Liver (tissue), 9 donors: ENCODE data around the gene CAPN15. TPM values are rescaled to one million over a fixed set of nuclear protein-coding genes. Genes with fewer than 3 reads are reported as not detected.

Source experiments
- DNase-seq: peaks from one replicate; pipeline ENCODE4 v3.0.0-alpha.2; 2017; ENCODE audit warnings: low spot score
- H3K27ac ChIP-seq, 2 donors: one replicate each; pipeline ENCODE4 v1.7.0; 2013; ENCODE audit warnings: inconsistent platforms in 2 of 2, low read length in 2 of 2, control low read depth in 1 of 2, low read depth in 1 of 2, mild to moderate bottlenecking in 1 of 2
- H3K27me3 ChIP-seq, 4 donors: one replicate each; pipeline versions ENCODE4 v1.6.1 to v1.7.0; 2013; ENCODE audit warnings: low read length in 3 of 4, inconsistent platforms in 1 of 4, mild to moderate bottlenecking in 1 of 4, moderate library complexity in 1 of 4; ENCODE audit not compliant: control insufficient read depth in 4 of 4, insufficient read depth in 4 of 4
- H3K36me3 ChIP-seq, 4 donors: one replicate each; pipeline versions ENCODE4 v1.6.1 to v1.7.0; 2013; ENCODE audit warnings: low read length in 3 of 4, mild to moderate bottlenecking in 3 of 4, low read depth in 1 of 4, moderate library complexity in 1 of 4; ENCODE audit not compliant: control insufficient read depth in 4 of 4, insufficient read depth in 3 of 4
- H3K4me1 ChIP-seq, 4 donors: one replicate each; pipeline versions ENCODE4 v1.6.1 to v1.7.0; 2013; ENCODE audit warnings: low read length in 3 of 4, mild to moderate bottlenecking in 3 of 4, moderate library complexity in 1 of 4; ENCODE audit not compliant: control insufficient read depth in 4 of 4, insufficient read depth in 4 of 4
- H3K4me3 ChIP-seq, 3 donors: one replicate each; pipeline versions ENCODE4 v1.6.1 to v1.7.0; 2013; ENCODE audit warnings: low read length in 3 of 3, control low read depth in 1 of 3, low read depth in 1 of 3, mild to moderate bottlenecking in 1 of 3
- H3K9ac ChIP-seq, 2 donors: one replicate each; pipeline ENCODE4 v1.7.0; 2013; ENCODE audit warnings: low read length in 2 of 2, mild to moderate bottlenecking in 2 of 2, moderate library complexity in 2 of 2, control low read depth in 1 of 2, low read depth in 1 of 2
- H3K9me3 ChIP-seq, 4 donors: one replicate each; pipeline versions ENCODE4 v1.6.1 to v1.7.0; 2013; ENCODE audit warnings: low read length in 3 of 4; ENCODE audit not compliant: control insufficient read depth in 4 of 4
- ATF3 ChIP-seq: IDR thresholded peaks from 2 replicates; pipeline ENCODE4 v1.6.1; 2016; ENCODE audit warnings: antibody characterized with exemption
- CTCF ChIP-seq: fragments of 150-350 bp; IDR thresholded peaks from 2 replicates; pipeline ENCODE4 v1.5.1; 2017; ENCODE audit warnings: improper control_type of control experiment, low read depth, low read length; ENCODE audit not compliant: missing input control
- EGR1 ChIP-seq, 2 donors: IDR thresholded peaks; 2 replicates each; pipeline ENCODE4 v1.6.1; 2016 to 2018; ENCODE audit warnings: antibody characterized with exemption in 2 of 2, low read depth in 2 of 2
- FOXA1 ChIP-seq: IDR thresholded peaks from 2 replicates; pipeline ENCODE4 v1.6.1; 2016; ENCODE audit warnings: antibody characterized with exemption
- FOXA2 ChIP-seq: IDR thresholded peaks from 2 replicates; pipeline ENCODE4 v1.6.1; 2016; ENCODE audit warnings: antibody characterized with exemption
- GABPA ChIP-seq, 2 donors: IDR thresholded peaks in 1 of 2; conservative IDR thresholded peaks in 1 of 2; 2 replicates each; pipeline ENCODE4 v1.6.1; 2016; ENCODE audit warnings: antibody characterized with exemption in 2 of 2, mild to moderate bottlenecking in 1 of 2, moderate library complexity in 1 of 2
- HNF4A ChIP-seq, 2 donors: conservative IDR thresholded peaks; 2 replicates each; pipeline ENCODE4 v1.6.1; 2016; ENCODE audit warnings: antibody characterized with exemption in 2 of 2, mild to moderate bottlenecking in 2 of 2
- HNF4G ChIP-seq: IDR thresholded peaks from 2 replicates; pipeline ENCODE4 v1.6.1; 2016; ENCODE audit warnings: antibody characterized with exemption
- JUND ChIP-seq, 2 donors: IDR thresholded peaks; 2 replicates each; pipeline ENCODE4 v1.6.1; 2016; ENCODE audit warnings: antibody characterized with exemption in 2 of 2
- MAX ChIP-seq: IDR thresholded peaks from 2 replicates; pipeline ENCODE4 v1.6.1; 2016; ENCODE audit warnings: antibody characterized with exemption
- NR2F2 ChIP-seq: IDR thresholded peaks from 2 replicates; pipeline ENCODE4 v1.6.1; 2016; ENCODE audit warnings: antibody characterized with exemption
- RAD21 ChIP-seq, 2 donors: IDR thresholded peaks; 2 replicates each; pipeline ENCODE4 v1.6.1; 2016; ENCODE audit warnings: antibody characterized with exemption in 2 of 2, mild to moderate bottlenecking in 2 of 2
- REST ChIP-seq: IDR thresholded peaks from 2 replicates; pipeline ENCODE4 v1.6.1; 2016; ENCODE audit warnings: antibody characterized with exemption, mild to moderate bottlenecking
- RXRA ChIP-seq, 2 donors: IDR thresholded peaks; 2 replicates each; pipeline ENCODE4 v1.6.1; 2017 to 2018; ENCODE audit warnings: antibody characterized with exemption in 2 of 2, mild to moderate bottlenecking in 1 of 2
- SP1 ChIP-seq: IDR thresholded peaks from 2 replicates; pipeline ENCODE4 v1.6.1; 2018; ENCODE audit warnings: antibody characterized with exemption, mild to moderate bottlenecking
- TAF1 ChIP-seq: conservative IDR thresholded peaks from 2 replicates; pipeline ENCODE4 v1.6.1; 2016; ENCODE audit warnings: antibody characterized with exemption, mild to moderate bottlenecking
- ZBTB33 ChIP-seq: IDR thresholded peaks from 2 replicates; pipeline ENCODE4 v1.6.1; 2016; ENCODE audit warnings: antibody characterized with exemption
- WGBS: extraction: QIAGEN DNeasy Blood & Tissue Kit; methylation state at CpG from one replicate; pipeline ENCODE4 v1.1.7; 2013; 5-methylcytosine and 5-hydroxymethylcytosine counted together
- polyA plus RNA-seq, 2 donors: library from polyadenylated mRNA; stranded (reverse) in 1 of 2; unstranded in 1 of 2; fragments of 200-250 nt in 1 of 2; fragments of >200 nt in 1 of 2; fragmentation: Nextera tagmentation in 1 of 2; extraction: Ambion mirVana in 1 of 2; gene quantifications; one replicate each; pipeline versions ENCODE4 v1.2.1 to v1.2.3, GENCODE V29; 2013 to 2015
- total RNA-seq, 2 donors: library from RNA; depleted of rRNA; stranded (reverse); fragments of >200 nt; gene quantifications; one replicate each; pipeline ENCODE4 v1.2.3, GENCODE V29; 2014
- donor health status: healthy.
- donor health status: healthy.
- donor health status: healthy.
- donor health status: healthy.
- donor health status: healthy.

CAPN15 gene
- total and polyA plus RNA-seq, 4 donors = 5.9 to 37.2 (median 21.6) TPM

- no peak overlapping the region for H3K4me3 ChIP-seq
- H3K9ac ChIP-seq = no peak overlapping the region
- no peak overlapping the region for H3K27ac ChIP-seq
- H3K9me3 ChIP-seq = no peaks in the 10 kb centered on the region
- H3K36me3 ChIP-seq = peaks cover 0 to 24% (median 12%) of the 10 kb centered on the region in 4 donors
- 97% methylated on average over 28 of the region's 28 CpGs for WGBS
- TF ChIP-seq ATF3 (no peak), TAF1 (no peak), EGR1 (IDR thresholded peaks at IDR 0.05; ENCODE audit: low read depth in 2 of 2) (no peak), NR2F2 (no peak), HNF4A (conservative IDR thresholded peaks at IDR 0.05) (no peak), HNF4G (no peak), MAX (no peak), SP1 (no peak), GABPA (IDR thresholded peaks at IDR 0.05 in 1 of 2, conservative IDR thresholded peaks at IDR 0.05 in 1 of 2) (no peak), FOXA2 (no peak), REST (no peak), JUND (IDR thresholded peaks at IDR 0.05) (no peak), ZBTB33 (no peak), CTCF (no peak), RXRA (IDR thresholded peaks at IDR 0.05) (no peak)
- peaks cover 0 to 2% (median under 1%) of the 10 kb centered on the region in 4 donors for H3K4me1 ChIP-seq
- DNase-seq = no peak
- no peaks in the 10 kb centered on the region for H3K27me3 ChIP-seq
These were observed 23.7 kb downstream of the CAPN15 start for GRCh38 chr16:551210-551609.

GRCh38 chr16:552171-552570 is 24.7 kb downstream of the CAPN15 start:
- DNase-seq = no peak
- WGBS = over 99% methylated on average over 35 of the region's 35 CpGs
- TF ChIP-seq FOXA1 (no peak), HNF4G (no peak), FOXA2 (no peak), RAD21 (IDR thresholded peaks at IDR 0.05) (no peak), RXRA (IDR thresholded peaks at IDR 0.05) (no peak), JUND (IDR thresholded peaks at IDR 0.05) (no peak), GABPA (IDR thresholded peaks at IDR 0.05 in 1 of 2, conservative IDR thresholded peaks at IDR 0.05 in 1 of 2) (no peak), ATF3 (no peak), NR2F2 (no peak), REST (no peak), EGR1 (IDR thresholded peaks at IDR 0.05; ENCODE audit: low read depth in 2 of 2) (no peak), ZBTB33 (no peak)

More at GRCh38 chr16:552171-552570, 24.7 kb downstream of the CAPN15 start:
- Histone ChIP-seq H3K4me1 (no peaks in the 10 kb centered on the region), H3K36me3 (peaks cover 0 to 24% (median 12%) of the 10 kb centered on the region in 4 donors), H3K9me3 (no peaks in the 10 kb centered on the region), H3K9ac (no peak overlapping the region), H3K27me3 (no peaks in the 10 kb centered on the region), H3K27ac (no peak overlapping the region), H3K4me3 (no peak overlapping the region)
